ENCODE measurements around the gene FDXACB1.

The FDXACB1 gene

GRCh38 chr11:111910676-111911562, 32.0 kb upstream of the FDXACB1 start:
- no peak for DNase-seq
- H3K79me2 ChIP-seq (ENCODE audit: insufficient read depth, low read length) = no peaks in the 10 kb centered on the region
- no peak for ATAC-seq (ENCODE audit: insufficient read depth, low read depth)
- no peak overlapping the region for H3K4me3 ChIP-seq (ENCODE audit: low read depth in 1 of 2, low read length in 2 of 2)
- H3K36me3 ChIP-seq (ENCODE audit: insufficient read depth, low read length) = no peaks in the 10 kb centered on the region
- H3K27ac ChIP-seq (ENCODE audit: low read length) = no peak overlapping the region
- TF ChIP-seq EZH2 (IDR thresholded peaks at IDR 0.05; ENCODE audit: borderline replicate concordance, low read depth, low read length, severe bottlenecking) = no peak
- H3K9ac ChIP-seq (ENCODE audit: low read depth, low read length) = no peak overlapping the region
- H3K4me1 ChIP-seq (ENCODE audit: insufficient read depth, low read length) = no peaks in the 10 kb centered on the region
- H3K27me3 ChIP-seq (ENCODE audit: insufficient read depth, low read length, poor library complexity) = peaks cover 4% of the 10 kb centered on the region
- no peaks in the 10 kb centered on the region for H4K20me1 ChIP-seq (ENCODE audit: insufficient read depth, low read length)
- no peak overlapping the region for H3K4me2 ChIP-seq (ENCODE audit: insufficient read depth, low read length)
- no peak overlapping the region for H2AFZ ChIP-seq (ENCODE audit: low read depth, low read length)
- H3K9me3 ChIP-seq (ENCODE audit: insufficient read depth, low read length, severe bottlenecking) = no peaks in the 10 kb centered on the region

GRCh38 chr11:111909378-111909777, 30.4 kb upstream of the FDXACB1 start:
- no peaks in the 10 kb centered on the region for H3K4me1 ChIP-seq (ENCODE audit: insufficient read depth, low read length)
- no peak overlapping the region for H3K4me3 ChIP-seq (ENCODE audit: low read depth in 1 of 2, low read length in 2 of 2)
- H3K27ac ChIP-seq (ENCODE audit: low read length) = no peak overlapping the region
- H3K9me3 ChIP-seq (ENCODE audit: insufficient read depth, low read length, severe bottlenecking) = no peaks in the 10 kb centered on the region
- peaks cover 4% of the 10 kb centered on the region for H3K27me3 ChIP-seq (ENCODE audit: insufficient read depth, low read length, poor library complexity)
- no peaks in the 10 kb centered on the region for H4K20me1 ChIP-seq (ENCODE audit: insufficient read depth, low read length)
- H2AFZ ChIP-seq (ENCODE audit: low read depth, low read length) = no peak overlapping the region
- no peak for TF ChIP-seq EZH2 (IDR thresholded peaks at IDR 0.05; ENCODE audit: borderline replicate concordance, low read depth, low read length, severe bottlenecking)
- no peak for TF ChIP-seq CTCF (IDR thresholded peaks at IDR 0.05; ENCODE audit: borderline replicate concordance, extremely low read depth, low read length, poor library complexity, severe bottlenecking)
- no peak overlapping the region for H3K4me2 ChIP-seq (ENCODE audit: insufficient read depth, low read length)
- ATAC-seq (ENCODE audit: insufficient read depth, low read depth) (no peak), DNase-seq (no peak)
- no peak overlapping the region for H3K9ac ChIP-seq (ENCODE audit: low read depth, low read length)
- H3K36me3 ChIP-seq (ENCODE audit: insufficient read depth, low read length) = no peaks in the 10 kb centered on the region
- H3K79me2 ChIP-seq (ENCODE audit: insufficient read depth, low read length) = no peaks in the 10 kb centered on the region

GRCh38 chr11:111908639-111909305, 29.8 kb upstream of the FDXACB1 start:
- H3K4me3 ChIP-seq (ENCODE audit: low read depth in 1 of 2, low read length in 2 of 2) = no peak overlapping the region

More at GRCh38 chr11:111908639-111909305, 29.8 kb upstream of the FDXACB1 start:
- no peaks in the 10 kb centered on the region for H3K9me3 ChIP-seq (ENCODE audit: insufficient read depth, low read length, severe bottlenecking)
- DNase-seq (no peak), ATAC-seq (ENCODE audit: insufficient read depth, low read depth) (no peak)
- no peak overlapping the region for H3K4me2 ChIP-seq (ENCODE audit: insufficient read depth, low read length)
- no peak overlapping the region for H2AFZ ChIP-seq (ENCODE audit: low read depth, low read length)
- H3K79me2 ChIP-seq (ENCODE audit: insufficient read depth, low read length) = no peaks in the 10 kb centered on the region
- H3K4me1 ChIP-seq (ENCODE audit: insufficient read depth, low read length) = no peaks in the 10 kb centered on the region
- TF ChIP-seq EZH2 (IDR thresholded peaks at IDR 0.05; ENCODE audit: borderline replicate concordance, low read depth, low read length, severe bottlenecking) (no peak), CTCF (IDR thresholded peaks at IDR 0.05; ENCODE audit: borderline replicate concordance, extremely low read depth, low read length, poor library complexity, severe bottlenecking) (no peak)
- H4K20me1 ChIP-seq (ENCODE audit: insufficient read depth, low read length) = no peaks in the 10 kb centered on the region
- H3K9ac ChIP-seq (ENCODE audit: low read depth, low read length) = no peak overlapping the region
- H3K27me3 ChIP-seq (ENCODE audit: insufficient read depth, low read length, poor library complexity) = peaks cover 4% of the 10 kb centered on the region
- H3K36me3 ChIP-seq (ENCODE audit: insufficient read depth, low read length) = no peaks in the 10 kb centered on the region
- no peak overlapping the region for H3K27ac ChIP-seq (ENCODE audit: low read length)
